NCI-H2081 treated with DMSO at 0.1 percent for 48 hours (cell line): ENCODE data around the gene CTNNA3.

Source experiments
- DNase-seq: peaks from one replicate; lab custom pipeline; 2025; lab: John Stamatoyannopoulos, UW

The CTNNA3 gene

DNA sequence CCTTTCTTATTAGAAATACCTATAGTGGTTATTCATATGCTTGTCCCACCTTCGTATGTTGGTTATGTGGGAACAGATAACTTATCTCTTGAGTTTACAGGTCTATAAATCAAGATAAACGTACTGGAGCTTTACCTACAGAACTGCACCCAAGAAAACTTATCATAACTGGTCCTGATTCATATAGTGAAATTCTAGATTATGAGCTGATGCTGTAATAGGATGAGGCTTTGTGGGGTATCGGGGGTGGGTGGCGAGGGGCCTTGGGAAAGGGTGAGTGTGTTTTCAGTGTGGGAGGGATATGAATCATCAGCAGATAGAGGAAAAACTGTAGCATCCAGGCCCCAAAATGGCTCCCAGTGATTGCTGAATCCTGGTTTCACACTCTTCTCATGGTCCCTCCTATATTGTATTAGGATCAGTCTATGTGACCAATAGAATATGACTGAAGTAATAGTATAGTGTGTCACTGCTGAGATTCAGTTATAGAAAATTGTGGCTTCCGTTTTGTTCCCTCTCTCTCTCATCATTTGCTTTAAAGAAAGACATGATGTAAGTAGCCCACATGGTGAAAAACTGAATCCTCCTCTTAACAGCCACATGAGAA is 1476.9 kb downstream of the CTNNA3 start:
- no peak for DNase-seq

DNA sequence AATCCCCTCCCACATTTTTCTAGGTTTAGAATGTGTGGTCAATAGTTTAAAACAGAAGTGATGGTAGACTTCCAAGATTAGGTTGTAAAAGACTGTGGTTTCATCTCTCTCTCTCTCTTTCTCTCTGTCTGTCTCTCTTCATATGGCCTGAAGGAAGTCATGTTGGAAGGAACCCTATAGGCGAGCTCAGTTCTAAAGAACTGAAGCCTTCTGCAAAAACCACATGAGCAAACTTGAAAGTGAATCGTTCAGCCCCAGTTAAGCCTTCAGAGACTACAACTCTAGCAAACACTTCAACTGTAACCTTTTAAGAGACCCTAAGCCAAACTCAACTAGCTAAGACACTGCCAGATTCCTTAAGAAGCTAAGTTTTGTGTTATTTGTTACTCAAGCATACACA is 1477.7 kb downstream of the CTNNA3 start:
- DNase-seq: no peak

GRCh38 chr10:66215920-66216319 is 1480.1 kb downstream of the CTNNA3 start:
- no peak for DNase-seq

DNA sequence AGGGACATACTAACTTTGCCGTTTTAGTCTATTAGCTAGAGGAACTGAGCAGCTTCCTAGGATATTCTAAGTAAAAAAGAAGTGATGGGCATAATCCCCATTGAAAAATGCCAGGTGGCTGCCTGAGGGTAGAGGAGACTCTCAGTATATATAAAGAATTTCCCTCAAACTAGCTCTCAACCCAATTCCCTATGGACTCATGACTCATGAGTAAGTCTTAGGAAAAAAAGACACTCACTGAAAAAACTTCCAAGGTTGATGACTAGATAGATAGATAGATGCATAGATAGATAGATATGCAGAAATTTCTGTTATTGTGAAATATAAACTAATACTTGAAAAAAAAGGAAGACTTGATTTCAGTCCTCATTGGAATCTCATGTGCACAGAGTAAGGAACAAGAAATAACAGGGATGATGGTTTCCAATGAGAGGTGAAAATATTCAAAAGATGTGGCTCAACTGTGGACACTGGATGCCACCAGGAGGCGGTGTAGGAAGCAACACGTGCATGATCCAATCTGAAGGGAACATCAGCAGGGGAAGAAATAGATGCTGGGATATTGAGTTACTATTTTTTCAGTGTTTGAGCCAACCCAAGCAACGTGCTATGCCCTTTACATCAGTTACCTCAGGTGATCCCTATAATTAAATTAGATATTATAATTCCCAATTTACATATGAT is 1481.1 kb downstream of the CTNNA3 start:
- no peak for DNase-seq

DNA sequence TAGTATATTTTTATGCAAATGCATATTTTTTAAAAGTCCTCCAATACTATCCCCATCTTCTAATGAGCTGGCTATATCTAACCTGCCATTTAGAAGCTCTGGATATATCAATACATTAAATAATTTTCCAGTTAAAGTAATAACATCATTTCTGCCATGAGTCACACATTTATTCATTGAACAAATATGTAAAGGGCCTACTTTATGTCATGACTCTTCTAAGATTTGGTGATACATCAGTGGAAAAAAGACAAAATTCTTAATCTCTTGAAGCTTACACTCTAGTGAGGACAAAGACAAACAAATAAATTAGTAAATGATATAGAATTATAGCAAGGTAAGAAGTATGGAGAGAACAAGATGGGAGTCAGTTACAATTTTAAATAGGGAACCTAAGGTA is 1487.0 kb downstream of the CTNNA3 start:
- no peak for DNase-seq

DNA sequence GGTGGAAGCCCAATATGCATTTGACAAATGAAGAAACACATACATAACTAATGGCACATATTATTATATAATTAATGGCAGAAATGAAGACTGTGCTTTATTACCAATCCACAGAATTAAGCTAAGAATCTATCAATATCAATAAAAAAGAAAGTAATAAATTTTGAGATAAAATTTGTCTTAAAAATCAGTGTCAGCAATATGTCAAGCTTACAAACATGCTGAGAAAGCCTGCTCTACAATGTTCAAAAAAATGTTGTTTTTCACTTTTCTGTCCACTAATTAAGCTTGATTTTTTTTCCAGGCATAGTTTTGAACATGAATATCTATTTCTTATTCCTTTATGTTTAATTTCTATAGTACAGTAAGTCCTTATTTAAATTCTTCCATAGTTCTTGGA is 1491.2 kb downstream of the CTNNA3 start:
- no peak for DNase-seq

GRCh38 chr10:66202101-66202500 is 1493.9 kb downstream of the CTNNA3 start:
- no peak for DNase-seq

DNA sequence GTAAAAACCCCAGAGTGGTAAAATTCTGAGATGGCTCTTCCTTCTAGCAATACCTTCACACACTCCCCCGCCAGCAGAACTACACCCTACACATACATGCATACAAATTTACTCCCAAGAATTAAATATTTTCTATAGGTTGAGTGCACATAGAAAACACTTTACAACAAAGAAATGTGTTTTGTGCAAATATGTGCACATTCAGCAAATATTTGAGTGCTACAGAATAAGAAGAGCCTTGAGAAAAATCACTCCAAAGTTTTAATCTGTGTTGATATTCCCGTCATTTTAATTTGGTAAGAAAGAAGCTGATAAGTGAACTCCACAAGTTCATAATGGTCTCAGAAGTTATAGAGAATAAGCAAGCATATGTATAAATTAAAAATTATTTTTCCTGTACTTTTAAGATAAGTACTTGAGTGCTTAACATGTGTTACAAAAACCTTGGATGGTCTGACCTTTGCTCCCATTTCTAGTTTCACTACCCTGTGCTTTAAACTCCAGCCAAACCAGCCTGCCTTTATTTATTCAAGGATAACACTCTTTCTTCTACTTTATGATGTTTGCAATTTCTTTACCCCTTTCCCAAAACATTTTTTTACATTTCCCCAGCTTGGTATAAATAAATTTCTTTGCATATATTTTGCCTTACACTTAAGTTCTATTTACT is 1503.7 kb downstream of the CTNNA3 start:
- no peak for DNase-seq

DNA sequence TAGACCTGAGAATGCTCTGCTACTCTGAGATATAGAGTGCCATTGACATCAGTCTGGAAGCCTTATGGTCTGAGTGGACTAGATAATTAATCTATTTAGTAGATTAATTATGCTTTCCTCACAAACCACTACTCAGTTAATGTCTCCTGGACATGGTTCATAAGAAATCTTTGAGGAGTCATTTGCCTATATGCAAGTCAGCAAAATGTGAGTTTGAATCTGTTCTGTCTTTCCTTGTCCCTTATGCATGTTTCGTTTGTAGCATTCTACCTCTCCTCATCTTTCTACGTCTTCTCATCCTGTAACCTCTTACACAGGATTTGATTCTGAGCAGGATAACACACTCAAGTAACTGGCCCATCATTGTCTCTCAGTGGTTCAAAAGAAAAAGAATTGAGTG is 1505.6 kb downstream of the CTNNA3 start:
- no peak for DNase-seq

- no peak for DNase-seq
Observed at GRCh38 chr10:66189271-66189670, 1506.7 kb downstream of the CTNNA3 start.

DNA sequence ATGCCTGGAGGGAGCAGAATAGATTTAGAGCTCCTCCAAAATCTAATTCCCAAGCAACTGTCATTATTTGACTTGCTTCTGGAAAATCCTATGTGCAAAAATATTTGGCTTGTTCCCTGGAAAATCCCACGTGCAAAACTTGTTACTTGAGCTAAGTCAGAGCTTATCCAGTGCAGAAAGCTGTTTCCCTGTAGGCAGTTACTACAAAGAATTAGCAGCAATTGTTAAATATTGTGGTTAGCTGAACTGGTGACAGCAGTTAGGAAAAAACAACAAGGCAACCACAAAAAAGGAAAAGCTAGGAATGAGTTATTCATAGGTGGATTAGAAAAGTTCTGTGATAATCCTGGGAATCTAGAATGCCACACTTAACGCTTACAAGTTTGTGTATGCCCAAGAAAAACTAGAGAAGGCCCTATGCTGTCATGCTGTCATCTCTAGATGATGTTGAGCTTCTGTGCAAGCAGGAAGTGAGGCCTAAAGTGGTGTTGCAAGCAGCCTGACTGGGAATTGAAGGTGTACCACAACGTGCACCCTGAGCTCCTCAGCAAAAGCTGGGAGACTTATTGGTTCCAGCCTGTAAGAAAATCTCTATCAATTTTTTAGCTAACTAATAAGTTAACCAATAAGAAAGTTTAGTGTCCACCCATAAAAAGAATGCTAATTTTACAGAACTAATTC is 1508.8 kb downstream of the CTNNA3 start:
- no peak for DNase-seq

DNA sequence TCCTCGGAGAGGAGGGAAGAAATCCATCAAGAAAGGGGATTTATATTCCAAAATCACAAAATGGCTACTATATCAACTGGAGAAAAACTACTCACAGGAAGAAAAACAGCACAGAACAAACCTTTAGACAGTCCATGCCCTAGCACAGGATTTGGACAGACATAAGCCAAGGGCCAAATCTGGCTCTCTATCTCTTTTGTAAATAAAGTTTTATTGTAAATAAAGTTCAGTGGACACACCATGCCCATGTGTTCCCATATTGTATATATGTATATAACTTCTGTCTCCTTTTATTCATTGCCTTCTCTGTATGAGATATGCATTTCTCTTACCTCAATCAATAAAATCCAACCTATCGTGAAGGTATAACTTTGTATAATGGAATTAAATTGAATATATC is 1513.0 kb downstream of the CTNNA3 start:
- DNase-seq: no peak

- no peak for DNase-seq
Observed at GRCh38 chr10:66180581-66181318, 1515.2 kb downstream of the CTNNA3 start.

GRCh38 chr10:66180021-66180420 is 1516.0 kb downstream of the CTNNA3 start:
- DNase-seq: no peak

DNA sequence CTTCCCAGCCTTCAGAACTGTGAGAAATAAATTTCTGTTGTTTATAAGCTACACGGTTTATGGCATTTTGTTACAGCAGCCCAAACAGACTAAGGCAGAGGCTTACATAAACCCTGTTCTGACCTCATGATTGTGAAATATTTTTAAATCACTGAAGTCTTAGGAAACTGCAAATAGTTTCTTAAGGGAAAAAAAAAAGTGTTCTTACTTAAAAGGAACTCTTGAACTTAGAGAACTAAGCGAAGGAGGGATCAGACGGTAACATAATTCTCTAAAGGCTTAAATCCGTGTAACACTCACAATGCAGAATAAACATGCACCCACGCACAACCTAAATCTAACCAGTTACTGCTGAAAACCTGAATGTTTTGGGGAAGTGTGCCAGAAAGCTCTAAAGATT is 1519.2 kb downstream of the CTNNA3 start:
- no peak for DNase-seq

GRCh38 chr10:66167816-66168215 is 1528.2 kb downstream of the CTNNA3 start:
- no peak for DNase-seq

DNA sequence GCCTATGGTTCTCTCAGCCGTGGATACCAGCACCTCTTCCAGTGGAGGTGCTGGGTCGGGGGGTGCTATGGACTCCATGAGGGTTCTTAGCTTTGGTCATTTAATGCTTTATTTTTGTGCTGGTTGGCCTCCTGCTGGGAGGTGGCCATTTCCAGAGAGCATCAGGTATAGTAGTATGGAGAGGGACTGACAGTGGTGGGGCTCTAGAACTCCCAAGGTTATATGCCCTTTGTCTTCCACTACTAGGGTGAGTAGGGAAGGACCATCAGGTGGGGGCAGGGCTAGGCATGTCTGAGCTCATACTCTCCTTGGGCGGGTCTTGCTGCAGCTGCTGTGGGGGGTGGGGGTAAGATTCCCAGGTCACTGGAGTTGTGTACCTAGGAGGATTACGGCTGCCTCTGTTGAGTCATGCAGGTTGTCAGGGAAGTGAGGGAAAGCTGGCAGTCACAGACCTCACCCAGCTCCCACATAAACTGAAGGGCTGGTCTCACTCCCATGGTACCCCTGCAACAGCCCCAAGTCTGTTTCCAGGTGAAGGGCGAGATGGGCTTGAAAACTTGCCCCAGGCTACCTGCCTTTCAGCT is 1533.3 kb downstream of the CTNNA3 start:
- DNase-seq: no peak

DNA sequence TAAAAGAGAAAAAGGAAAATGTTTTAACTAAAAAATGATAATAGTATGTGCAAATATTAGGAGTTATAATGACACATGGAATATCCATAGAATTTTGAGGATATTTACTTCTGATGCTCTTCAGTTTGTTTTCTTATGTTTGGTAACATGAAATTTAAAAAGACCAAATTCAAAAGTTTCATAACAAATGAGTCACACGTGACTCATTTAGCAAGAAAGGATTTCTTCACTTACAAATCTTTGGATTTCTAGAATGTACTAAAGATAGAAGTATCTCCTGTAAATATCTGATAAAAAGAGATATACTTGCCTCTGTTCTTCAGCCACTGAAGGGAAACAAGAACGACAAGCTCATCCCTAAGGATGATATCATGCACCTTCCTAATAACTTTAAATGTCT is 1544.6 kb downstream of the CTNNA3 start:
- DNase-seq: no peak

DNA sequence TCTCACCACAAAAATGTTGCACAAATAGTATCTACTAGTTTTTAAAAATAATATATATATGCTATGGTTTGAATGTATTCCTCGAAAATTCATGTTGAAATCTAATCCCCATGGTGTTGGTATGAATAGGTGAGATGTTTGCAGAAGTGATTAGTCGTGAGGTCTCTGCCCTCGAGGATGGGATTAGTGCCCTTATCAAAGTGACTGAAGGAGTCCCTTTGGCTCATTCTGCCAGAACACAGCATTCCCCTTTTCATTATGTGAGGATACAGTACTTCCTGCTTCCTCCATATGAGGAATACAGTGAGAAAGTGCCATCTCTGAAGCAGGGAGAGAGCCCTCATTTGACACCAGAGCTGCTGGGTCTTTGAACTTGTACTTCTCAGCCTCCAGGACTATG is 1547.7 kb downstream of the CTNNA3 start:
- DNase-seq: no peak

GRCh38 chr10:66144016-66144415 is 1552.0 kb downstream of the CTNNA3 start:
- DNase-seq: no peak

DNA sequence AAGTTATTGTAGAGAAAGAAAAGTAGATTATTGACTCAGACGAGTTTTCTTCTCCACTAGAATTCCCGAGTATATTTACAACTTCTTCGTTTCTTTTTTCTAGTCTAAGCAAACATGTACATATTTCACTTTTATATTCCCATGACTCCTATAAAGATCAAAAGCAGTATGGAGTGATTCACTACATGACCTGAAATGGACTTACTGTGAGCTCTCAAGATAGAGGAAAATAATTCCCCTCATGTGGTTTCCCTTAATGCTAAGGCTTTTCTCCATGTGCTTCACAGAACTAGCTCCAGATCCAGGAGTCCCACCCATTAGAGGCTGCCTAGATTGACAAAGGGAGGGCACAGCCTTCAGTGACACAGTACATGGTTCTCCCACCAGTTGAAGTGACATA is 1593.2 kb downstream of the CTNNA3 start:
- DNase-seq: no peak
